Subcutaneous adipose tissue (tissue), 4 donors: Measurements from ENCODE around the gene DENND4B. TPM values are rescaled to one million over a fixed set of nuclear protein-coding genes. Genes with fewer than 3 reads are reported as not detected.

ENCODE experiments used
- CTCF ChIP-seq: fragments of 450-650 bp; IDR thresholded peaks from one replicate; pipeline ENCODE4 v1.5.1; 2016; ENCODE audit warnings: low read depth, mild to moderate bottlenecking, control low read depth, antibody characterized with exemption, moderate library complexity
- small RNA-seq: library from RNA; depleted of rRNA; stranded (forward); fragments of <200 nt; gene quantifications from one replicate; pipeline ENCODE3, GENCODE V24; 2016
- total RNA-seq, 4 donors: library from RNA; depleted of rRNA; stranded (reverse); fragments of >200 nt; gene quantifications; one replicate each; pipeline ENCODE4 v1.1.0, GENCODE V29; 2016

DENND4B gene
- total RNA-seq, 4 donors from 2014 or later: 33.8 to 67.6 (median 43.6) TPM

- no peak for TF ChIP-seq CTCF
Measured at GRCh38 chr1:153886127-153886526, 60.4 kb downstream of the DENND4B start.

GRCh38 chr1:153883223-153883622, 63.3 kb downstream of the DENND4B start:
- TF ChIP-seq CTCF: no peak

GRCh38 chr1:153882296-153882912, 64.1 kb downstream of the DENND4B start:
- TF ChIP-seq CTCF: no peak

- TF ChIP-seq CTCF: no peak
Measured at GRCh38 chr1:153881751-153882150, 64.8 kb downstream of the DENND4B start.

- no peak for TF ChIP-seq CTCF
Measured at GRCh38 chr1:153880962-153881361, 65.6 kb downstream of the DENND4B start.

- TF ChIP-seq CTCF: no peak
Measured at GRCh38 chr1:153880024-153880423, 66.5 kb downstream of the DENND4B start.

Small RNAs within 50 kb of the gene (small RNA-seq; reads per million reads assigned to genes)
- gene AL831737.1 (not detected), gene MIR6737 (not detected)

Other genes starting within 250 kb of the DENND4B start
- gene INTS3, start 218.7 kb downstream of the DENND4B start, total RNA-seq: 10 to 100 TPM; 39.1 to 53.9 (median 47.1) TPM
- gene SLC27A3, start 171.3 kb downstream of the DENND4B start, total RNA-seq: 100 to 1,000 TPM in 1 of 4 donors, 10 to 100 TPM in 3; 20.4 to 104 (median 46.0) TPM
- gene GATAD2B, start 23.7 kb downstream of the DENND4B start, total RNA-seq: 10 to 100 TPM; 14.3 to 22.3 (median 18.1) TPM
- 10 to 100 TPM; 17.7 to 95.5 (median 18.0) TPM for gene CRTC2, start 11.9 kb upstream of the DENND4B start, total RNA-seq
- 100 to 1,000 TPM in 1 of 4 donors, 10 to 100 TPM in 3; 44.3 to 113 (median 82.5) TPM for gene SLC39A1, start 16.8 kb upstream of the DENND4B start, total RNA-seq
- gene CREB3L4, start 21.2 kb upstream of the DENND4B start, total RNA-seq: 10 to 100 TPM in 1 of 4 donors, 1 to 10 TPM in 3; 4.7 to 12.1 (median 8.7) TPM
- 100 to 1,000 TPM; 183 to 201 (median 198) TPM for gene JTB, start 31.0 kb upstream of the DENND4B start, total RNA-seq
- gene RAB13, start 39.6 kb upstream of the DENND4B start, total RNA-seq: 10 to 100 TPM; 40.1 to 97.9 (median 64.1) TPM
- 1,000 to 10,000 TPM; 1,809 to 3,638 (median 2,450) TPM for gene RPS27, start 44.0 kb upstream of the DENND4B start, total RNA-seq
- gene NUP210L, start 208.4 kb upstream of the DENND4B start, total RNA-seq: under 1 TPM in 1 of 4 donors, not detected in 3; 0.22 TPM
- gene TPM3, start 245.4 kb upstream of the DENND4B start, total RNA-seq: 100 to 1,000 TPM; 208 to 305 (median 294) TPM